ENCODE results near the gene HELZ2. TPM values are rescaled to one million over a fixed set of nuclear protein-coding genes. Genes with fewer than 3 reads are reported as not detected.
"Not testable (repeated sequence)": the region's sequence is repeated elsewhere in the genome, so short reads cannot be mapped to it uniquely, and the experiment has no call there.

The HELZ2 gene
- total and polyA plus RNA-seq, 10 of the 15 experiments (the other 5 are each of a cell fraction or from before 2014, with no cell fraction given), result 0.05 to 33.3 (median 6.2) TPM

DNA sequence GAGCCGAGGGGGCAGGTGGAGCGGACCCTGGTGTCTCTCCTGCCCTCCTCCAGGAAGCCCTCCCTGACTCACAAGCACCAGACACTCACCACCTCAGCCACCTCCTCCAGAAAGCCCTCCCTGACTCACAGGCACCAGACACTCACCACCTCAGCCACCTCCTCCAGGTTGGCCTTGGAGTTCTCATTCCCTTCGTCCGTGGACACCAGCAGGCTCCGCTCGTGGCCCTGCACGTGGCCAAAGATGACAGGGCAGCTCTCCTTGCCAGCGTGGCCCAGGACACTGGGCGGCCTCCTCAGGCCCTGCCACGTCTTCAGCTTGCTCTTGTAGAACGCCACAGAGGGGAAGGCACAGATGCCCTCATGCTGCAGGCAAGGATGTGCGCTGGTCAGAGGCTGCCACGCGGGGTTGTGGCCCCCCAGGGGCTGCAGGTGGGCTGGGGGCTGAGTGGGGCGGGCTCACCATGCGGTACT lies 13.7 kb downstream of the HELZ2 start (continued):
- TF ChIP-seq, protein P1, sequence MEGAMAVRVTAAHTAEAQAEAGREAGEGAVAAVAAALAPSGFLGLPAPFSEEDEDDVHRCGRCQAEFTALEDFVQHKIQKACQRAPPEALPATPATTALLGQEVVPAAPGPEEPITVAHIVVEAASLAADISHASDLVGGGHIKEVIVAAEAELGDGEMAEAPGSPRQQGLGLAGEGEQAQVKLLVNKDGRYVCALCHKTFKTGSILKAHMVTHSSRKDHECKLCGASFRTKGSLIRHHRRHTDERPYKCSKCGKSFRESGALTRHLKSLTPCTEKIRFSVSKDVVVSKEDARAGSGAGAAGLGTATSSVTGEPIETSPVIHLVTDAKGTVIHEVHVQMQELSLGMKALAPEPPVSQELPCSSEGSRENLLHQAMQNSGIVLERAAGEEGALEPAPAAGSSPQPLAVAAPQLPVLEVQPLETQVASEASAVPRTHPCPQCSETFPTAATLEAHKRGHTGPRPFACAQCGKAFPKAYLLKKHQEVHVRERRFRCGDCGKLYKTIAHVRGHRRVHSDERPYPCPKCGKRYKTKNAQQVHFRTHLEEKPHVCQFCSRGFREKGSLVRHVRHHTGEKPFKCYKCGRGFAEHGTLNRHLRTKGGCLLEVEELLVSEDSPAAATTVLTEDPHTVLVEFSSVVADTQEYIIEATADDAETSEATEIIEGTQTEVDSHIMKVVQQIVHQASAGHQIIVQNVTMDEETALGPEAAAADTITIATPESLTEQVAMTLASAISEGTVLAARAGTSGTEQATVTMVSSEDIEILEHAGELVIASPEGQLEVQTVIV (IDR thresholded peaks at IDR 0.05; ENCODE audit: borderline replicate concordance, partially characterized antibody), result no peak
- TF ChIP-seq ZNF274 (IDR thresholded peaks at IDR 0.05; ENCODE audit: insufficient read depth, insufficient read length), result no peak
- TF ChIP-seq MYB (IDR thresholded peaks at IDR 0.05; ENCODE audit: borderline replicate concordance, low read depth, low read length), result no peak
- no peak for TF ChIP-seq ASH2L (IDR thresholded peaks at IDR 0.05; ENCODE audit: borderline replicate concordance, low read depth)

DNA sequence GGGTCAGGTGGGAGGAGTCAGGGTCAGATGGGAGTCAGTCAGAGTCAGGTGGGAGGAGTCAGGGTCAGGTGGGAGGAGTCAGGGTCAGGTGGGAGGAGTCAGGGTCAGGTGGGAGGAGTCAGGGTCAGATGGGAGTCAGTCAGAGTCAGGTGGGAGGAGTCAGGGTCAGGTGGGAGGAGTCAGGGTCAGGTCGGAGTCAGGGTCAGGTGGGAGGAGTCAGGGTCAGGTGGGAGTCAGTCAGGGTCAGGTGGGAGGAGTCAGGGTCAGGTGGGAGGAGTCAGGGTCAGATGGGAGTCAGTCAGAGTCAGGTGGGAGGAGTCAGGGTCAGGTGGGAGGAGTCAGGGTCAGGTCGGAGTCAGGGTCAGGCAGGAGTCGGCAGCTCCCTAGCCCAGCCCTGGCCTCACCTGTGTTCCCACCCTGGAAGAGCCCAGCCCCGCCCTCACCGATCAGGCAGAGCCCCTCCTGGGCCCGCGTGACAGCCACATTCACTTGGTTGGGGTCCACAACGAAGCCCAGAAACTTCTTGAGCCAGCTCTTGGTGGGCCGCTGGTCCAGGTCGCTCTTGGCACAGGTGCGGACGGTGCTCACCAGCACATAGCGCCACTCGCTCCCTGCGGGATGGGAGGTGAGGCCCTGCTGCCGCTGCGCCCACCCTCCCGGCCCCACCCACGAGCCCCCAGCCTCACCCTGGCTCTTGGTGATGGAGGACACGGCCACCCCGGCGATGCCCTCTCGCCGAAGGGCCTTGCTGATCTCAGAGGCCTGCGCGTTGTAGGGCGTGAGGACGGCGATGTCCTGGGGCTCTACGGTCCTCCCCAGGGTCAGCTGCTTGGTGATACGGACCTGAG lies 14.3 kb downstream of the HELZ2 start:
- in situ Hi-C loops (cut with MboI); ATAC-seq; H3K9me3 ChIP-seq (replicated peaks; ENCODE audit: control insufficient read depth, insufficient read depth, low read length); H3K4me1 ChIP-seq (ENCODE audit: control insufficient read depth, insufficient read depth, low read length); CTCF ChIA-PET; H3K9ac ChIP-seq (ENCODE audit: control insufficient read depth, insufficient read depth, low read length); H3K4me3 ChIP-seq; H2AFZ ChIP-seq (ENCODE audit: control insufficient read depth, low read depth, low read length); H4K20me1 ChIP-seq (ENCODE audit: control insufficient read depth, insufficient read depth); POLR2A ChIA-PET; BruUV-seq (replicated peaks); SMC1A ChIA-PET (ENCODE audit: uncharacterized antibody, unreplicated experiment); RAD21 ChIA-PET (ENCODE audit: unreplicated experiment); H3K79me2 ChIP-seq (ENCODE audit: control insufficient read depth, insufficient read depth, low read length); intact Hi-C loops (cut with micrococcal nuclease; ENCODE audit: unreplicated experiment); DNase-seq (ENCODE audit: low read depth, low spot score); H3K27ac ChIP-seq (ENCODE audit: control insufficient read depth, insufficient read depth); FAIRE-seq; H3K27me3 ChIP-seq (replicated peaks in 1 of 2; ENCODE audit: control insufficient read depth in 2 of 2, insufficient read depth in 2 of 2, low read length in 1 of 2); H3K36me3 ChIP-seq (ENCODE audit: control insufficient read depth in 2 of 2, insufficient read depth in 2 of 2, low read length in 1 of 2); H3K4me2 ChIP-seq (ENCODE audit: control insufficient read depth, insufficient read depth): not testable (repeated sequence)
- WGBS (ENCODE audit: insufficient coverage, insufficient replicate concordance, low lambda C conversion rate, missing lambda C conversion rate), result 93% methylated on average over 26 of the region's 31 CpGs

Measured in GM12878 (cell line).